Mammary epithelial cell (primary cell): ENCODE results near the gene GRAMD1B.

Experiments used
- EZH2 ChIP-seq: IDR thresholded peaks from 2 replicates; pipeline ENCODE4 v1.6.1; 2012; ENCODE audit warnings: low read length, inconsistent platforms, borderline replicate concordance
- TF ChIP-seq, protein P1 (sequence below), 2 donors: IDR thresholded peaks in 1 of 2; conservative IDR thresholded peaks in 1 of 2; 2 replicates each; pipeline ENCODE4 v1.5.1; 2011 to 2012; ENCODE audit warnings: inconsistent platforms in 2 of 2, low read length in 2 of 2, mild to moderate bottlenecking in 2 of 2, control low read depth in 1 of 2, low read depth in 1 of 2; ENCODE audit not compliant: insufficient read depth in 1 of 2; ENCODE audit errors: extremely low read depth in 1 of 2

DNA sequence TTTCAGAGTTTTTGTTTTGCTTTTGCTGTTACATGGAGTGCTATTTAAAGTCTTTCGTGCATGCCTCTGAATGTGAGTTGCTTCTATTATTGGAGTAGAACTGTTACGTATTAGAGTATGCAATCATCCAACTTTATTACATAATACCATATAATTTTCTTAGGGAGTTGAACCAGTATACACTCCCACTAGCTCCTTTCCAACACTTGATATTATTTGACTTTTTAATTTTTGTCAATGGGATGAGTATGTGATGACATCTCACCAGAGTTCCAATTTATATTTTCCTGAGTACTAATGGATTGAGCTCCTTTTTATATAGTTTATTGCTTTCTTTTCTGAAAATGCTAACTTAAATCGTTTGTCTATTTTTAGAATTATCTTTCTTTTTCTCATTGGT lies 90.9 kb downstream of the GRAMD1B start:
- no peak for TF ChIP-seq EZH2
- TF ChIP-seq, protein P1, sequence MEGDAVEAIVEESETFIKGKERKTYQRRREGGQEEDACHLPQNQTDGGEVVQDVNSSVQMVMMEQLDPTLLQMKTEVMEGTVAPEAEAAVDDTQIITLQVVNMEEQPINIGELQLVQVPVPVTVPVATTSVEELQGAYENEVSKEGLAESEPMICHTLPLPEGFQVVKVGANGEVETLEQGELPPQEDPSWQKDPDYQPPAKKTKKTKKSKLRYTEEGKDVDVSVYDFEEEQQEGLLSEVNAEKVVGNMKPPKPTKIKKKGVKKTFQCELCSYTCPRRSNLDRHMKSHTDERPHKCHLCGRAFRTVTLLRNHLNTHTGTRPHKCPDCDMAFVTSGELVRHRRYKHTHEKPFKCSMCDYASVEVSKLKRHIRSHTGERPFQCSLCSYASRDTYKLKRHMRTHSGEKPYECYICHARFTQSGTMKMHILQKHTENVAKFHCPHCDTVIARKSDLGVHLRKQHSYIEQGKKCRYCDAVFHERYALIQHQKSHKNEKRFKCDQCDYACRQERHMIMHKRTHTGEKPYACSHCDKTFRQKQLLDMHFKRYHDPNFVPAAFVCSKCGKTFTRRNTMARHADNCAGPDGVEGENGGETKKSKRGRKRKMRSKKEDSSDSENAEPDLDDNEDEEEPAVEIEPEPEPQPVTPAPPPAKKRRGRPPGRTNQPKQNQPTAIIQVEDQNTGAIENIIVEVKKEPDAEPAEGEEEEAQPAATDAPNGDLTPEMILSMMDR (conservative IDR thresholded peaks at IDR 0.05 in 1 of 2, IDR thresholded peaks at IDR 0.05 in 1 of 2; ENCODE audit: extremely low read depth in 1 of 2, insufficient read depth in 1 of 2, low read depth in 1 of 2, low read length in 2 of 2), result no peak
